NCI-H187 treated with DMSO at 0.1 percent for 48 hours (cell line): ENCODE data around the gene UGCG.
"Not testable (repeated sequence)": the region's sequence is repeated elsewhere in the genome, so short reads cannot be mapped to it uniquely, and the experiment has no call there.

Source experiments
- DNase-seq: peaks from one replicate; lab custom pipeline; 2025; lab: John Stamatoyannopoulos, UW

Gene UGCG

DNA sequence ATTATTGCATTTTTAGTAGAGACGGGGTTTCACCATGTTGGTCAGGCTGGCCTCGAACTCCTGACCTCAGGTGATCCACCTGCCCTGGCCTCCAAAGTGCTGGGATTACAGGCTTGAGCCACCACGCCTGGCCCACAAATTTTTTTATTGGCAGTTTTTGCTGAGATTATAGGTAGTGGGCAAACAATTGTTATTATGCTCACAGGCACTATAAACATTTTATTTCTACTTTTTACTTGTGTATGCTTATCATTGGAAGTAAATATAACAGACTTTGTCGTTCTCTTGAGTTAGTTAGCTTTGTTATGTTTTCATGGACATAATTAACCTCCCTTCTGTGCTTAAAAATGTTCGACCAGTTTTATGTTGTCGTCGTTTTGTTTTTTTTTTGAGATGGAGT, 23.9 kb downstream of the UGCG start:
- DNase-seq: no peak

DNA sequence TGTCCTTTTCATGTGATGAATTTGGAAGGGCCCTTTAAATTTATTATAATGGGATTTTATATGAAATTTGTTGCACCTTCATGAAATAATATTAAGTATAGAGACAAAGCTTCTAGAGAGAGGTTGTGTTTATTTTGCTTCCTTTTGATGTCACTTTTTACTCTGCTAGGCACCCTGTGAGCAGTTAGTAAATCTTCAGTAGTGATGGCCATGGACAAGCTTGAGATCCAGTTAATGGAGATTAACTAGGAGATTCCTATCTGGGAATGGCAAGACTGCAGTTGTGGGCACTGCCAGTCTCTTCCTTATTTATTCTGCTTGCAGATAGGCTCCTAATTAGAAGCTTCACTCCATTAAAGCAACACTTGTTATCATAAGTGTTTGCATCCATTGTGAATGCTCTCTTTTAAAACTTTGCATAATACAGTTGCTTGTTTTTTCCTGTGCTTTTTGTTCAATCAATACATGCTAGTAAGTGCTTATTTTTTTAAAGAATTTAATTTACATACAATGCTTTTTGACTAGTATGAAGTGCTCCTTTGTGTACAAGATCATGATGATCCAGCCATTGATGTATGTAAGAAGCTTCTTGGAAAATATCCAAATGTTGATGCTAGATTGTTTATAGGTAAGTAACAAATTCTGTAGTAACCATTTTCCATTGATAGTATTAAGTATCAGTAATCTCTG, 25.9 kb downstream of the UGCG start:
- no peak for DNase-seq

DNA sequence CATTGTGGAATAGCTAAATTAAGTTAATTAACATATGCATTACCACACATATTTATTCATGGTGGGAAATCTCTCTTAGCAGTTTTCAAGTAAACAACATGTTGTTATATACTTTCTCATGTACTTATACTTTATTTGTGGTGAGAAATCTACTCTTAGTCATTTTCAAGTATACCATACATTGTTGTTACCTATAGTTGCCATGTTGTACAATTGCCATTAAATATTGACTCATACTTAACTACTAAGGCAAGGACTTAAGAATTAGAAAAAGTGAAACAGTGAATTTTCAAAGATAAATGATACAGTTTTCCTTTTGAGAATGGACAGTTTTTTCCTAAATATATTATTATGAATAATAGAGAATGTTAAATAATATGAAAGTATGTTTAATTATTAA, 27.7 kb downstream of the UGCG start:
- no peak for DNase-seq

DNA sequence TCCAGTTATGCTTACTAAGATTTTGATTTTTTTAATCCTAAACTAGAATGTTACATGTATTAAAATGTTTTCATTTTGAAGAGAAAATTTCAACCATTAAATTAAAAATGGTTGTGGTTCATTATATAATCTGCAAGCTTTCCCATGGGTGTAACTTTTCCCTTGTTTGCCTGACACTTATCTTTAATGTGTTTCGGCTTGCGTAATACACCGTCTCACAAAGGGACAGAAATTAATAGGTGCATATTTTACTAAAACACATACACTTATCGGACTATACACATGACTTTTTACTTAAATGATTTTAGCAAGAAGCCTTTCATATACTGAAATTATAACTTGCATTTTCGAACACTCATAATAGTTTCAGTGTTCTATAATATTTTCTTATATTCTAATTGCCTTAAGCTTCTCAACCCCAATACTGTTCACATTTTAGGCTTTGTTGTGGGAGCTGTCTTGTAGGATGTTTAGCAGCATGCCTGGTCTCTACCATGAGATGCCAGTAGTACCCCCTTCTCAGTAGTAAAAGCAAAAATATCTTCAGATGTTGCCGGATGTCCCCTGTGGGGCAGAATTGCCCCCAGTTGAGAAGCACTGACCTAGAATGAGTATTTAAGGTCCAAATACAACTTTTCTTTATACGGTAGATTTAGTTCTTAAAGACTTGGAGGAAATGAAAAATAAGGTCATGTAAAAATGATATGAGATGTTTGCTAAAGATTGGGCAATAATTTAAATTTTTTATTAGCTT, 28.6 kb downstream of the UGCG start:
- no peak for DNase-seq

DNA sequence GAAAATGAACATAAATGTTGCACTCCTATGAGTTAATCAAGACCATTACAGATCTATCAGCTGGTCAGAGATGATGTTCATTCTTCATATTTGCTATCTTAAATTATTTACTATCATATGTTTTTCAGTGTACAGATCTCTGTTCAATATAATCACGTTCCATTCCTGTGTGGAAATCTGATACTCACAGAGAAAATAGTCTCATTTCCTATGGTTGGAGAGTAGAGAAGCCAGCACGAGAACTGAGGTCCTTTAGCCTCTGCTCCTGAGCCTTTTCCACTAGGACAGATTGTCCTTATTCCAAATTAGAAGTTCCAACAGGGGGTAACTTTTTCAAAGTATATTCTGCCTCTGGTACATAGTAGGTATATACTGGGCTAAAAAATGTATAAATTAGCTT, 29.2 kb downstream of the UGCG start:
- no peak for DNase-seq

DNA sequence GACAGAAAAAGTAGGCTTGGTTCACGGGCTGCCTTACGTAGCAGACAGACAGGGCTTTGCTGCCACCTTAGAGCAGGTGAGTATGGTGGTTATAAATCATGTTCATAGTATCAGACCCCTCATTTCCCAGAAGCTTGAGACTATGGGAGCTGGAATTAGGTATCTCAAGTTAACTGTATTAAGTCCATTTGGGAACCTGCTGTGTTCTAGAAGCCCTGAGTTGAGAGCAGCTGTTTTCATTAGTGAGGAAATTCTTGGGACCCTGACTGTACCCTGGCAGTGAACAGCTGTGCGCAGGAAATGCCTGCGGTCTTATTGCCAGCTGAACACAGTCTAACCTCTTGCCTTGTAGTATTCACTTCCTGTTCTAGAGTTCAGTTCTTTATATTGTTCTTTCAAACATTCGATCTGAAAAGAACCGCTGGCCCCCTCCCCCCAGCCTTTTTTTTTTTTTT, 29.8 kb downstream of the UGCG start:
- DNase-seq: no peak

DNA sequence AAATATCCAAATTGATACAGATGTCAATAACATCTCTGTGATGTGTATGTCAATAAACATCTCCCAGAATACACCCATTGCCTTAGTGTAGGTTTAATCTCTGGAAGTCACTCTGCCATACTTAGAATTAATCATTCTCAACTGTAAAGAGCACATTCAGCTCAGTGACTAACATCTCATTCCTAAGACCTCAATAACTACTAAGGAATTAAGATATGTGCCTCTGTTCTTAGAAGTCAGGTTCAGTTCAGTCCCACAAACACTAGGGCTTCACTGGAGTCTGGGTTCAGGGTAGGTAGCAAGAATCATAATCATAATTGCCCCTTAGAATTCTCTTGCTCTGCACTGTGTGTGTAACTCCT, 31.7 kb downstream of the UGCG start:
- DNase-seq: no peak

DNA sequence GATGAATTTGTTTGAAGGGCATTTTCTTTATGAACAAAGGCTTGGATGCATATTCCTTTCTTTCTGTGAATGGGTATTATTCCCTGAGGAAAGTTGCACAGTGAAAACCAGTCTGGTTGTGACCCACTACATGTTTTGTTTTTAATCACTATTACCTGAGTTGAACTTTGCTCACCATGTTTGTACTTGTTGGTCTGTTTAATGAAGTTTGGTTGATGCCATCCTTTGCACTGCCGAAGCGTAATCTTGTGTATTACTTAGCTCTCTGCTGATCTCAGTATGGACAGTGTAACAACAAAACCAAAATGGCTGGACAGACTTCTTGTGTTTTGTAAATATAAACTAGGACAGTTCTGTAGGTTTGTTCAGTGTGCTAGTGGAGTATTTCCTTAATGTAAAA, 38.1 kb downstream of the UGCG start:
- no peak for DNase-seq

DNA sequence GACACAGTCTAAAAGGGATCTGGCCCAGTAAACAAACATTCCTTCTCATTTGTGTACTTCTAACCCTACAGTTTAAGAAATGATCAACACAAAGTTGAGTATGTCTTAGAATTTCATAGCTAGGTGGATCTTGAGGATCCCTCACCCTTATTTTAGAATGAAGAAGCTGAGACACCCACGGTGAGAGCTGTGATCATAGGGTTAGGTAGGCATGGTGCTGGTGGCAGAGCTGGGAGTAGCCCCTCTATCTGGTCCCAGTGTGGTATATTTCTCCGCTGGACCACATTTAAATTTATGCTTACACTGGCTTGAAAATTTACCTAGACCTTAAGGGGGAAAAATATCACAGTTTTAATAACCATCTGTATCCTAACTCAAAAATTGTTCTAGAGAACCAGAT, 39.8 kb downstream of the UGCG start:
- DNase-seq: no peak

DNA sequence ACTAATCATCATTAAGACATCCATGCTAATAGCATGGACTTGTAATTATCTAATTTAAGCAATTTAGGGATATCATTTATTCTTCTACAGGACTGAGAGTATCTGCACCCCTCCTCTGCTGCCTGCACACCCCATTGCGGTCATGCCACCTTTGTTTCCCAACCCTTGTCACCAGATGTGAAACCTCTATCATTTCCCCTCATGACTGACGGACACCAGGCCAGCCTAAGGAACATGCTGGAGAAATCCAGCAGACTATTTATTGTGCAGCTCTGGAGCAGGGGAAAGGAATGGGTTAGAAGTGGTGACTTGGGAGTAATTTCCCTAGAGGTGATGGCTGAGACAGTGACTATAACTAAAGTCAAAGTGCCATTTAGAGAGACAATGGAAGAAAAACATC, 40.7 kb downstream of the UGCG start:
- no peak for DNase-seq

DNA sequence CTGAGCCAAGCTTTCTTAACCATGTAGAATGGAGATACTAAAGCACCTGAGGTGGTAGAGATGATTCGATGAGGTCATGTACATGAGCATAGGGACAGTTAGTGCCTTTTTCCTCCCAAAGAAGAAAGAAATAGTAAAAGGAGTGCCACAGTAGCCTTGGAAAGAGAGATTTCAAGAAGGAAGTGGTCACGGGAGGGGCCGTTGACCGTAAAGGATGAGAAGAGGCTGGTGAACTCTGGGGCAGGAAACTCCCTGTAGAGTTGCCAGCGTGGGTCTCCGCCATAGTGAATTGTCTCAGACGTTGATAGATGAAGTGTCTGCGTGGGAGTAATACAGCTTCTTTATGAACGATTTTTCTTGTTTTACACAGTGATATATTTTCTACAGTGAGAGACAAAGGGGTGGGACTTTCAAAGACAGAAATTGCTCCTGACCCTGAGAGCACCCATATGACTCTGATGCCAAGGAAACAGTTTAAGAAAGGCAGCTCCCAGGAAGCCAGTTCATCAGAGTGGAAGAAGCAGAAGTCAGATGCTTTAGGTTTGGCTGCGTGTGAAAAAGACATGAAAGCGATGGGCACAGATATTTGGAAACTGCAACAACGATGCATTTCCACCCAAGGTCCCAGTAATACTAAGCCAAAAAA, 41.3 kb downstream of the UGCG start:
- no peak for DNase-seq

DNA sequence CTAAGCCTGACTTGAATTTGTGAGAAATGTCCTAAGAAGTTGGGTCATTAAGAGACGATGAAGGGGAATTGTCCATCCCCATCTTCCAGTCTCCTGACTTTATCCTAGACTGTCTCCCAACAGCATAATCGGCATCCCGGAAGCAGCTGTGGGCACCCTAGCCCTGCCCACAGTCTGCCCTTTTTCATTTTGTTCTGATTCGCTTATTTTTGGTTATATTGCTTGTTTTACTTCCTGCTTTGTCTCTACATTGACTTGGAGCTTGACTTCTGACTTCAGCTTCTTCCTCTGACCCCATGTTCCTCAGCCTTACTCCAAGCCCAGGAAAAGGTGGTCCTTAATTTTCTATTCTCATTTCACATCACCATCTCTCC, 41.8 kb downstream of the UGCG start:
- DNase-seq: no peak

DNA sequence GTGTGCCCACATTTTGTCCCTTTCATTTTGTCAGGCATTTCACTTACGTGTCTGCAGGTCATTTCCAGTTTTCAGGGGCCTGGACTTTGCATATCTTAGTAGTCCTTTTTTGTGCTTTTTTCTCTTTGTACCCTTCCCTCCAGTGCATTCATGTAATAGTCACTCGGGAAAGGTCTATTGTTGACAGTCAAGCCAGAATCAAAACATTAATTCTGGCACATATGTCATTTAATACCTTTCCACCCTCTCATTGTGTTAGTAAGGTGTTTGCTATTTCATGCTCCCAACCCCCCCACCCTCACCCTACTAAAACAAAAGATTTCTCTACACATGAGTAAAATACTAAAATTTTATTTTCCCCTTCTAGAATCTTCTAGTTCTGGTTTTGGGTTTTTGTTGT, 42.7 kb downstream of the UGCG start:
- no peak for DNase-seq

DNA sequence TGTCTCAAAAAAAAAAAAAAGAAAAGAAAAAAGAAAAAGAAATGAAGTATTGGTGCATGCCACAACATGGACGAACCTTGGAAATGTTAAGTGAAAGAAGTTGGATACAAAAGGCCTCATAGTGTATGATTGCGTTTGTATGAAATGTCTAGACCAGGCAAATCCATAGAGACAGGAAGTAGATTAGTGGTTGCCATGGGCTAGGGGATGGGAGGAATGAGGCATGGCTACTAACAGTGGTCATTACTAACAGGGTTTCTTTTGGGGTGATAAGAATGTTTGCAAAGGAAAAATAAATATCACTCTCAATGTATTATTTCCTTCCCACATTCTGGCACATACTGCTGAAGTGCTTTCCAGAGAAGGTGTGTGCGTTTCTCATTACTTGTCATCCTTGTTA, 44.1 kb downstream of the UGCG start:
- DNase-seq: no peak

DNA sequence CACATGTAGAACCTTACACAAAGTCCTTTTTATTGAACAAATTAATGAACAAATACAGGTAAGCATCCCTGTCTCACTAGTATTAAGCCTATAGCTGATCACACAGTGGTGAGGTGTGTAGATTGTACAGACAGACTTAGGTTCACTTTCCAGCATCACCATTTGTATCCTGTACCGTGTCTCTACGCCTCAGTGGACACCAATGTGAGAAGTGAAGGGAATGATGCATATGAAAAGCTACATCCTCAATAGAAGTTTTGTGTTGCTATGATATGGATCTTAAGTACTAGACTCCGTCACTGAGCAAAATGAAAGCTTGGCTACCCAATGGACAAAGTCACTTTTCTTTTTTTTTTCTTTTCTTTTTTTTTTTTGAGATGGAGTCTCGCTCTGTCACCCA, 46.6 kb downstream of the UGCG start:
- DNase-seq: no peak

DNA sequence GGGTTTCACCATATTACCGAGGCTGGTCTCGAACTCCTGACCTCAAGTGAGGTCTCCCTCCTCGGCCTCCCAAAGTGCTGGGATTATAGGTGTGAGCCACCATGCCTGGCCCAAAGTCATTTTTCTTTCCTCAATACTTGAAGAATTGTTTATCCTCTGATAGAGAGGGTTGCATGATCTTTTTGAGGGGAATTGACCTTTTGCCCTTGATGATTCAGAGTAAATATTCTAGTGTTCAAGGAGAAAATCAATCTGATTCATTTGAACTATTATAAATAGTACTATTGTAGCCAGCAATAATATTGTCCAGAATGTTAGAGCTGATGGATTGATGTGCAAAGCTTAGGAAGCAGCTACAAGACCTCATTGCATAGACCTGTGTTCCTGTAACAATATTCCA, 47.1 kb downstream of the UGCG start:
- DNase-seq: no peak

DNA sequence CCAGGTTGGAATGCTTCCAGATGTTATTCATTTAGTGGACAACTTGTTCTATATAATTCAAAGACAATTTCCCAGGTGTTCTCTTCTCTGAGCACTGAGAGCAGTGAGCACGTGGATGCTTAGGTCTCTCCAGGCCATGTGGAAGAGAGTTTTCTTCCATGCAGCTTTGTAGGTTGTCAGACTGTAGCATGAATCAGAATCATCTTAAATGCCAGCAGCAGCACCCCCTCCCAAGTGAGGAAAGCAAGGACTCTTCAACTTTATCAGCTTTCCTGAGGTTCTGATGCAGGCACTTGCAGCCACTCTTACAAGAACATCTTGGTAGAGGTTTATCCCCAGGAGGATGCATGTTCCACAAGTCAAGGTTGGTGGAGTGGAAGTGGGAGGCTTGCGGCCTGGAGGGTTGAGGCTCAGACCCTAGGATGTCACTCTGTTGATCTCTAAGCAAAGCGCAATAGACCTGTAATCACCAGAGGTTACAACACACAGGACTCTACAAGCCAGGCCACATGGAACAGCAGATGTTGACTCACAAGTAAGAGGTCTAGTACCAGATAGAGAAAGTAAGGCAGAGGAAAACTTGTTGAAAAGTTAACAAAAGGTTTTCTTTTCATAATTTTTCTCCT, 47.7 kb downstream of the UGCG start:
- no peak for DNase-seq

DNA sequence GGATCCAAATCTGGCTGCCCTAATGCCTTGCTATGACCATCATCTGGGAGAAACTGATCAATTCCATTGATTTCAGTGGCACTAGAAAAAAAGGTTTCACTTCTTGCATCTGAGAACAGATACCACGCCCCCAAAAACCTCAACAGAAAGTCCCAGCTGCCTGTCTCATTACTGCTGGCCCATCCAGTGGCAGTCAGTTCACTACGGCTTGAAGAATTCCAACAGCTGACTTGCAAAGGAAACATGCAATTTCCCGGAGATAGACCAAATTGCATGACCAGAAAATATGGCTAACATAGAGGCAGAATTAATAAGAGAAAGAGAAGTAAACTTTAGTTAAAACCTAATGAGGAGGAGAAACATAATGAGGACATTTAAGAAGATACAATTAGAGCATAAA, 48.6 kb downstream of the UGCG start:
- no peak for DNase-seq

DNA sequence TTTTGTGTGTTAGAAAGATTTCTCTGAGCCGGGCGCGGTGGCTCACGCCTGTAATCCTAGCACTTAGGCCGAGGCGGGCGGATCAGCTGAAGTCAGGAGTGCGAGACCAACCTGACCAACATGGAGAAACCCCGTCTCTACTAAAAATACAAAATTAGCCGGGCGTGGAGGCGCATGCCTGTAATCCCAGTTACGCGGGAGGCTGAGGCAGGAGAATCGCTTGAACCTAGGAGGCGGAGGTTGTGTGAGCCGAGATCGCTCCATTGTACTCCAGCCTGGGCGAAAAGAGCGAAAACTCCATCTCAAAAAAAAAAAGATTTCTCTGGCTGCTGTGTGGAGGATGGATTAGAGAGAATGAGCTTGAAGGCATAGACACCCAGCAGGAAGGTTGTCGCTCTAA, 51.5 kb downstream of the UGCG start:
- not testable (repeated sequence) for DNase-seq

DNA sequence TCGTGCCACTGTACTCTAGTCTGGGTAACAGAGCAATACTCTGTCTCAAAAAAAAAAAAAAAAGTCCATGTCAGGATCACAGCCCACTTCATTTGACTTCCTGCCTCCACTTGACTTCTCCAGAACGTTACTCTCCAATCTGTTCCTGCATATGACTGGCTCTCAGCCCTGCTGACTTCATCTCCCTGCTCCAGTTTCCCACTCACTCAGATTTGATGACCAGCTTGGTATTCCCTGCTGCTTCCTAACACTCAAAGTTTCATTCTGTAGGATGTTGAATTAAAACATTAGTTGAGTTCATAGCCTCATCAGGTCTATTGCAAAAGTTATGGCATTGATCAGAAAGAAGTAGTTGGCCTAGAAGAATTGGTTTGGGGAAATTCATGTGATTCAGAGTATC, 52.3 kb downstream of the UGCG start:
- DNase-seq: no peak

DNA sequence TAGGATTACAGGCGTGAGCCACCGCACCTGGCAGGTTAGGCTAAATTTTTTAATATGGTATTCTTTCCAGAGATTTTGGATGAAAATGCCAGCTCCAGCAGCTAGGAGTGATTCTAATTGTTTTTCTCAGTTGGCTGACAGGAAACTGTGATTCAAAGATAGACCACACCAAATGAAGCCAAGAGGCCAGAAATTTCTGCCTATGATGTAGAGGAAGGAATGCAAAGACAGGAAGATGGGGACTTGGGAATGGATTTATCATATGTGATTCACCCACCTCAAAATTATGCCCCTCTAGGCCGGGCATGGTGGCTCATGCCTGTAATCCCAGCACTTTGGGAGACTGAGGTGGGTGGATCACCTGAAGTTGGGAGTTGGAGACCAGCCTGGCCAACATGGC, 53.3 kb downstream of the UGCG start:
- DNase-seq: no peak

DNA sequence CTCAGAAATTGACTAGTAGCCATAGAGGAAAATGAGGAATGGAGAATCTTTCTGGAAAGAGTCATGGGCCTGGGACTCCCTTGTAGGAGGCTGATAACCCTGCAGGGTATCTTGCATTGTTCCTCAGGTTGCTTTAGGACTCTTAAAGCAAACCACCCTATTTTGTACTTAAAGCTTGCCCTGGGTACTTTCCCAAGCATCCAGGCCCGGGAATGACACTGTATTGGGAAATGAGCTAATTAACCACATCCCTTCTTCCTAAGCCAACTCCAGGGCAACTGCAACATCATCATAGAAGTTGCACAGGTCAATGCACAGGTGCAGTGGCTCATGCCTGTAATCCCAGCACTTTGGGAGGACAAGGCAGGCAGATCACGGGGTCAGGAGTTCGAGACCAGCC, 55.9 kb downstream of the UGCG start:
- DNase-seq: no peak

DNA sequence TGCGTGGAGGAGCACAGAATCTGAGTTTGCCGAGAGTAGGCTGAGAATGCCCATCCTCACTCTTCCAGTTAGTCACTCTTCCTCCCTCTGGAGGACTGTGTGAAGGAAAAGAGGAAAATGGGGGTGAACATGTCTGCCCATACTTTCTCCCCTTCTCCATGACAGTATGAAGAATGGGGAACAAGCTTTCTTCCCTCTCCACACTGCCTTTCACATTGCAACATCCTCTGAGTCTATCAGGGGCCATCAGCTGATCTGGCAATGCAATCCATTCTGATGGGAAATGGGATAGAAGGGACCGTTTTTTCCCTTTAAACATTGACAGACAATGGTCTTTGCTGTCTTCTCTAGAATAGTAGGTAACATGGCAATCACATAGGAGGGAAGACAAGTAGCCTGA, 56.8 kb downstream of the UGCG start:
- DNase-seq: no peak
